A673 (cell line): Measurements from ENCODE around the gene MORN4. TPM values are rescaled to one million over a fixed set of nuclear protein-coding genes. Genes with fewer than 3 reads are reported as not detected.

Experiments used
- BruUV-seq: library from RNA; stranded (reverse); fragments of 400-500 nt; replicated peaks from 2 replicates; lab custom pipeline; 2021; lab: Mats Ljungman, UMichigan
- CTCF ChIA-PET: fragments of 300-600 bp; sonication (Branson Sonifier 250); formaldehyde crosslinking; loops from one replicate; lab custom pipeline; 2022; ENCODE audit warnings: antibody characterized with exemption; lab: Charles Lee
- POLR2A ChIA-PET: fragments of 300-600 bp; sonication (Branson Sonifier 250); formaldehyde crosslinking; loops from one replicate; lab custom pipeline; 2022; ENCODE audit warnings: antibody characterized with exemption; ENCODE audit not compliant: low non-redundant PET; lab: Charles Lee
- DNase-seq: peaks from one replicate; pipeline ENCODE4 v3.0.0-alpha.2; 2015; ENCODE audit warnings: low spot score
- H3K27ac ChIP-seq: fragments of 200-600 bp; sonication (generic); 2 replicates; pipeline ENCODE4 v1.5.1; 2016; ENCODE audit warnings: mixed run types, low read depth, mild to moderate bottlenecking, mixed read lengths, antibody characterized with exemption, low read length; ENCODE audit not compliant: poor library complexity, severe bottlenecking
- H3K27me3 ChIP-seq: fragments of 200-600 bp; sonication (generic); replicated peaks from 2 replicates; pipeline ENCODE4 v1.6.1; 2017; ENCODE audit warnings: mixed run types, low read depth, mild to moderate bottlenecking, mixed read lengths, antibody characterized with exemption, low read length; ENCODE audit not compliant: insufficient read depth, poor library complexity
- H3K36me3 ChIP-seq: fragments of 200-600 bp; sonication (generic); 2 replicates; pipeline ENCODE4 v1.6.1; 2016; ENCODE audit warnings: mixed run types, mild to moderate bottlenecking, mixed read lengths, antibody characterized with exemption, low read length; ENCODE audit not compliant: insufficient read depth, poor library complexity, severe bottlenecking
- H3K4me1 ChIP-seq: fragments of 200-600 bp; sonication (generic); 2 replicates; pipeline ENCODE4 v1.6.1; 2017; ENCODE audit warnings: mixed run types, mild to moderate bottlenecking, mixed read lengths, antibody characterized with exemption, low read length; ENCODE audit not compliant: insufficient read depth, poor library complexity, severe bottlenecking
- H3K4me3 ChIP-seq: fragments of 200-600 bp; sonication (generic); 2 replicates; pipeline ENCODE4 v1.5.1; 2016; ENCODE audit warnings: low read depth, mixed run types, mild to moderate bottlenecking, mixed read lengths, low read length; ENCODE audit not compliant: poor library complexity, severe bottlenecking
- H3K9me3 ChIP-seq: fragments of 200-600 bp; sonication (generic); 2 replicates; pipeline ENCODE4 v1.6.1; 2016; ENCODE audit warnings: mixed run types, low read depth, mild to moderate bottlenecking, mixed read lengths, antibody characterized with exemption, low read length; ENCODE audit not compliant: poor library complexity, severe bottlenecking
- CTCF ChIP-seq: fragments of 300-800, 200-600 bp; sonication (generic); conservative IDR thresholded peaks from 2 replicates; pipeline ENCODE4 v1.5.1; 2017; ENCODE audit warnings: low read depth, mild to moderate bottlenecking, antibody characterized with exemption, low read length, moderate library complexity, mixed read lengths
- EZH2 ChIP-seq: fragments of 200-600 bp; sonication (generic); IDR thresholded peaks from 2 replicates; pipeline ENCODE4 v1.6.1; 2017; ENCODE audit warnings: borderline replicate concordance, low read depth, mild to moderate bottlenecking, mixed read lengths, antibody characterized with exemption, low read length; ENCODE audit not compliant: poor library complexity, severe bottlenecking
- intact Hi-C: fragments of 100-400 bp; cut with micrococcal nuclease; formaldehyde crosslinking; loops from one replicate; pipeline ENCODE4 v1.10.0; 2022; ENCODE audit not compliant: unreplicated experiment
- total RNA-seq: library from RNA; stranded (reverse); gene quantifications from 2 replicates; pipeline ENCODE4 v1.2.3, GENCODE V29; 2021

MORN4 gene
- total RNA-seq, 1 experiment from 2014 or later: 8.4 TPM

GRCh38 chr10:97584798-97585438 is 48.4 kb downstream of the MORN4 start:
- intact Hi-C loops: no loop called here

DNA sequence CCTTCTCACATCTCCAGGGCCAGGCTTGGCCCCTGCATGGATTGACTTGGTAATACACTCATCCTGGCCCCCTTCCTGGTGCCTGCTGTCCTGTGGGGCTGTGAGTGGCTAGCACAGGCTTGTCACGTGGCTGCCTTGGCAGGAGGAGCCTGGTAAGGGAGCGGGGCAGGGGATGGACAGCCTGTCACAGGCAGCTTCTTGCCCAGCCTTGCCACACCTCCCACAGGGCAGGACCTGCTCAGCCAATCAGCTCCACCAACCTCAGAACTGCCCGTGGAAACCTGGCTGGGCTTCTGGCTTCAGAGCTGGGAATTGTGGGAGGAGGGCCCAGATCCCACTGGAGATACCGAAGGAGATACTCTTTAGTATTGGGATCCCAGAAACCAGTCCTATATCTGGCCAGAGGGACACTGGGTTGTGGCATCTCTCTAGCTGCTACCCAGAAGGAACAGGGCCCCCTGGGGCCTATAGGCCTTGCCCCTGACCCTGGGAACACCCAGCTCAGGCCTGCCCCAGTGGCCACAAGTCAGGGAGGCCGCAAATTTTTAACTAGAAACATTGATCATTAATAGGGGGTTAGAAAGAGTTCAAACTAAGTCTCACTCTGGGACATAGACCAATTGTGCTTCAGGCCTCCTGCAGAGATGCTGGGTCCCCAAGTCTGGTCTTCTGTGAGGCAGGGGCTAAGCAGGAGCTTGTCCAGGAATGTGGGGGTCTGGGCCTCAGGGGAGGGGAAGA is 49.1 kb downstream of the MORN4 start, which contains the start of gene HOGA1:
TSS of gene HOGA1 (plus strand) at position 330 of the 738 bp plus-strand sequence. CDS start at position 645, 315 bp downstream.
- H3K27me3 ChIP-seq: no peaks in the 10 kb centered on the region
- no TSS peak for BruUV-seq
- ChIA-PET POLR2A (no interaction called here), CTCF (no interaction called here)
- DNase-seq: peak; percentile 31
- intact Hi-C loops: no loop called here
- H3K4me1 ChIP-seq: no peaks in the 10 kb centered on the region
- no peak for TF ChIP-seq EZH2
- no peak for TF ChIP-seq CTCF
- H3K9me3 ChIP-seq: no peaks in the 10 kb centered on the region
- H3K36me3 ChIP-seq: no peaks in the 10 kb centered on the region
- no peak within 1 kb of the TSS for H3K27ac ChIP-seq
- no peak within 1 kb of the TSS for H3K4me3 ChIP-seq

More at GRCh38 chr10:97584798-97585438, 48.4 kb downstream of the MORN4 start:
- Histone ChIP-seq H3K9me3 (no peaks in the 10 kb centered on the region), H3K4me1 (no peaks in the 10 kb centered on the region), H3K4me3 (no peak overlapping the region), H3K27me3 (no peaks in the 10 kb centered on the region), H3K36me3 (no peaks in the 10 kb centered on the region), H3K27ac (no peak overlapping the region)
- CTCF ChIA-PET: no interaction called here
- BruUV-seq: no TSS peak
- POLR2A ChIA-PET: no interaction called here
- no peak for DNase-seq
- TF ChIP-seq EZH2 (no peak), CTCF (no peak)

- no TSS peak for BruUV-seq
- Histone ChIP-seq H3K27ac (no peak overlapping the region), H3K4me1 (no peaks in the 10 kb centered on the region), H3K36me3 (no peaks in the 10 kb centered on the region), H3K4me3 (no peak overlapping the region), H3K27me3 (no peaks in the 10 kb centered on the region), H3K9me3 (no peaks in the 10 kb centered on the region)
- DNase-seq: no peak
- ChIA-PET CTCF (no interaction called here), POLR2A (no interaction called here)
- intact Hi-C loops: no loop called here
- no peak for TF ChIP-seq CTCF
- no peak for TF ChIP-seq EZH2
Observed at GRCh38 chr10:97583476-97583875, 49.8 kb downstream of the MORN4 start.
